Cardiac fibroblast (primary cell): ENCODE results near the gene CFAP299.
"Not testable (repeated sequence)": the region's sequence is repeated elsewhere in the genome, so short reads cannot be mapped to it uniquely, and the experiment has no call there.

Experiments
- DNase-seq, 2 donors: peaks; one replicate each; pipeline versions ENCODE4 v3.0.0 to v3.0.0-alpha.2; 2010; ENCODE audit warnings: low read depth in 2 of 2
- H3K4me3 ChIP-seq, 2 donors: replicated peaks in 1 of 2; 1 replicate in 1 of 2; 2 replicates in 1 of 2; pipeline ENCODE4 v1.5.1; 2011; ENCODE audit warnings: low read depth in 2 of 2, low read length in 2 of 2, mild to moderate bottlenecking in 2 of 2, moderate library complexity in 1 of 2
- CTCF ChIP-seq: IDR thresholded peaks from one replicate; pipeline ENCODE4 v1.5.1; 2011; ENCODE audit warnings: low read depth, mild to moderate bottlenecking, low read length, inconsistent platforms

The CFAP299 gene

DNA sequence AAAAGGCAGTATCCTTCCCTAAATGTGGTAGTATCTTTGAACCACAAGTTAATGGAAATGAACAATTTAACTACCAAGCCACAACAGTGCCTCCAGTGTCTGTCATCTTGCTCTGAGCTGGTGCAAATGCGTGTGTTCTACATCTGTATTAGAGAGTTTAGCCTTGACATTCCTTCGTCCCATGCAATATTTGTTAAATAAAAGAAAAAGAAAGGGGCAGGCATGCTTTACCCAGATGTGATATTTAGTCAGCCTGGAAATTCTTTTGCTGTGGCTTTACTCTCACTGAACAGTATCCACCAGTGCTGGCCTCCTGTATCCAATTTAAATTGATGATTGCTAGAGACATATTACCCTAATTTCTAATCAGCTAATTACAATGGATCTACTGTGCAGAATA lies 310.5 kb downstream of the CFAP299 start:
- no peak for TF ChIP-seq CTCF
- no peak overlapping the region for H3K4me3 ChIP-seq
- no peak for DNase-seq

- no peak for DNase-seq
- no peak for TF ChIP-seq CTCF
- H3K4me3 ChIP-seq, result no peak overlapping the region
Measured at GRCh38 chr4:80655662-80656061, 320.1 kb downstream of the CFAP299 start.

DNA sequence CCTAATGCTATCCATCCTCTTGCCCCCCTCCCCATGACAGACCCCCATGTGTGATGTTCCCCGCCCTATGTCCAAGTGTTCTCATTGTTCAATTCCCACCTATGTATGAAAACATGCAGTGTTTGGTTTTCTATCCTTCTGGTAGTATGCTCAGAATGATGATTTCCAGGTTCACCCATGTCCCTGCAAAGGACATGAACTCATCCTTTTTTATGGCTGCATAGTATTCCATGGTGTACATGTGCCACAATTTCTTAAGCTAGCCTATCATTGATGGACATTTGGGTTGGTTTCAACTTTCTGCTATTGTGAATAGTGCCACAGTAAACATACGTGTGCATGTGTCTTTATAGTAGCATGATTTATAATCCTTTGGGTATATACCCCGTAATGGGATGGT lies 334.6 kb downstream of the CFAP299 start:
- not testable (repeated sequence) for DNase-seq, H3K4me3 ChIP-seq

DNA sequence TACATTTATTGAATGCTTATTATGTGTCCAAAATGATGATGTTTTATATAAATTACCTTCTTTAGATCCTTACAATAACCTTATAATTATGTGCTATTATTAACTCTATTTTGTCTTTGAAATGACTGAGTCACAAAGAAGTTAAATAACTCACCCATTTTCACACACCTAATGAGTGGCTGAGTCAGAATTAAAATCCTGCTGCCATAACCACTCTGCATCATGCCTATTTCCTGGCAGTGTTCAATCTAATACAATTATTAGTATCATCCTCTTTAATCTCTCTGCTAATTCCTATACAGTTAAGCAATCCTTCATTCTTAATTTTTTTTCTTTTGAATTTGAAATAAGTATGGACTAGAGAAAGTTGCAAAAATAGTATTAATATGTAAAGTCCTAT lies 342.9 kb downstream of the CFAP299 start:
- TF ChIP-seq CTCF, result no peak

DNA sequence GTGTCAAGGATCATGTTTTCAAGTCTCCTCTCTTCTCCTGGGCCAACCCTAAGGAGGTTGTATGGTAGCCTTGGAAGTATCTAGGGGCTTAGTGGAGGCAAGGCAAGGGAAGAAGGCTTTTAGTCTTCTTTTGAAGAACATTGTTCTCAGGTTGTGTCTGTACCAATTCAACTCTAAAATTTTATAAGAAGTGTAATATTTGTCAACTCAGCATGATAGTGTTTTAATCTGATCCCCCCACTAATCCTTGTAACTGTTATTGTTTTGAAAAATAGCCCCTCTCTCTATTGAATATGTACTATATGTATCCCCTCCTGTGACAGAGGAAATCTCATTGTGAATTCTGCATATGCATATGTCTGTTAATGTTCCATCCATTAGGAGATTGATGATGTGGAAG lies 345.4 kb downstream of the CFAP299 start:
- DNase-seq, result no peak
- no peak overlapping the region for H3K4me3 ChIP-seq
- no peak for TF ChIP-seq CTCF

More for the DNA sequence above, 342.9 kb downstream of the CFAP299 start:
- no peak overlapping the region for H3K4me3 ChIP-seq
- no peak for DNase-seq

- DNase-seq, result no peak
- no peak overlapping the region for H3K4me3 ChIP-seq
- TF ChIP-seq CTCF, result no peak
Measured at GRCh38 chr4:80685214-80685613, 349.7 kb downstream of the CFAP299 start.

GRCh38 chr4:80687736-80688135 lies 352.2 kb downstream of the CFAP299 start:
- DNase-seq, result not testable (repeated sequence)

DNA sequence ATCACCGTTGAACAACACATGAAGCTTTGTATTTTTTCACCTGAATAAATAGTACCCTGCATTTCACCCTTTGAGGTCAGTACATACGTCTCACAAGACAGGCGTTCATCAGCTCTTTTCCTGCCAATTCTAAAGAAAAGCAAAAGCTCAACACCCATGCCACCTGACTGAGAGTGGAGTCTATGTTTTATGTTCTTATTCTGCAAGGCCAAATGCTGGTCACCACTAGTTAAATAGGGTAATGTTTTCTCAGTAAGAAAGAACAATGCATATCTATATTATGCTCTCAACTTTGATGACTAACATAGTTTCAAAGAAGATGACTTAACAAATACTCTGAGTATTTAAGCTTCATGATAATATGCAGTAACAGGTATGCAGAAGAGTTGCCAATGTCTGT lies 358.6 kb downstream of the CFAP299 start:
- H3K4me3 ChIP-seq, result no peak overlapping the region
- no peak for TF ChIP-seq CTCF
- DNase-seq, result no peak

More at GRCh38 chr4:80687736-80688135, 352.2 kb downstream of the CFAP299 start:
- not testable (repeated sequence) for H3K4me3 ChIP-seq
